Measurements from ENCODE around the gene CTSC. TPM values are rescaled to one million over a fixed set of nuclear protein-coding genes. Genes with fewer than 3 reads are reported as not detected.
A peak's percentile ranks its signal among the peaks of the same experiment; 100 is the strongest.

Gene CTSC
- total and polyA plus RNA-seq, 2 experiments from 2014 or later, result 46.0 to 47.6 TPM

DNA sequence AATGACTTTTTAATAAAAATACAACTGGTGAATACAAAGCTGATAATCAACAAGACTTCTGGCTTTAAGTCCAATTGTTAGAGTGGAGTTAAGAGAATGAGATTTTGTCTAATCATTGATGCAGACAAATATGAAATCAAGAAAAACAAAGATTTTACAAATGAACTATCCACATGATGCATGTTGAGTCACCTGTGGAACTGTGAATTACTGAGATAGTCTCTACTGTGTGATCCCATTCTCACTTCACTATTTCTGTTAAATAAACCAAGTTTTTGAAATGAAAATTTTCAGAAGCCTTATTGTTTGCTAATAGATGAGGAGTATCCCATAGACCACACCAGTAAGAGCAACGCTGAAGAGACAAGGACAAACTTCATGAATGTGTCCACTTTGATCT lies 8.4 kb upstream of the CTSC start:
- DNase-seq, result no peak
- H3K27ac ChIP-seq, result no peak overlapping the region
- no peaks in the 10 kb centered on the region for H4K20me1 ChIP-seq (ENCODE audit: insufficient read depth)
- no peaks in the 10 kb centered on the region for H3F3A ChIP-seq (ENCODE audit: insufficient read depth)
- H3K4me2 ChIP-seq (ENCODE audit: unreplicated experiment), result no peak overlapping the region
- no peaks in the 10 kb centered on the region for H3K9me2 ChIP-seq (ENCODE audit: insufficient read depth)
- H3K27me3 ChIP-seq (replicated peaks; ENCODE audit: insufficient read depth), result no peaks in the 10 kb centered on the region
- H3K9me3 ChIP-seq (ENCODE audit: low read depth), result no peaks in the 10 kb centered on the region
- TF ChIP-seq EZH2 (IDR thresholded peaks at IDR 0.05; ENCODE audit: insufficient read depth, poor library complexity, severe bottlenecking) (no peak), EZH2phosphoT487 (IDR thresholded peaks at IDR 0.05; ENCODE audit: insufficient read depth, low read depth) (no peak)
- no peaks in the 10 kb centered on the region for H3K79me2 ChIP-seq (ENCODE audit: insufficient read depth)
- peaks cover 6% of the 10 kb centered on the region; the same call in 1 of the 2 replicates for H3K4me1 ChIP-seq (ENCODE audit: insufficient read depth)
- no peak overlapping the region for H3K4me3 ChIP-seq
- H3K9ac ChIP-seq, result no peak overlapping the region
- in situ Hi-C loops (cut with MboI), result no loop called here
- H3K36me3 ChIP-seq (ENCODE audit: low read depth), result no peaks in the 10 kb centered on the region
- 96 to 100% methylated on average over 1 of the region's 1 CpG for WGBS, 2 experiments (ENCODE audit: low coverage in 1 of 2, low lambda C conversion rate in 2 of 2, missing lambda C conversion rate in 2 of 2)
- no peak overlapping the region for H2AFZ ChIP-seq

DNA sequence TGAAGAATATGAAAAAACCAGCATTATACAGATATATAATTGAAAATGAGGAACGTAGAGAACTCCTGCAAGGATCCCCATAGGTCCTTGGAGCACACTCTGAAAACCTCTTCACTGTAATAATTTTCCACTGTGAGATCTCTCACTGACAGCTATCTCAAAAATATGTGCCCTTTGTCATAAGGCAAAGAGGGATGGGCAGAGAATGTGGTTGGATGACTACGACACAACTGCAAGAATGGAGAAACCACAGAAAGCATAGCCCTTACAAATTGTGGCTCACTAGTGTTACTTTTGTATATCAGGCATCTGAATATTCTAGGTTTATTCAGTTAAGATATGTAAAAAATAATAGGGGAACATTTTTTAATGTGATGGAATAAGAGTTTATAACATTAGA lies 7.9 kb upstream of the CTSC start:
- in situ Hi-C loops (cut with MboI), result no loop called here

DNA sequence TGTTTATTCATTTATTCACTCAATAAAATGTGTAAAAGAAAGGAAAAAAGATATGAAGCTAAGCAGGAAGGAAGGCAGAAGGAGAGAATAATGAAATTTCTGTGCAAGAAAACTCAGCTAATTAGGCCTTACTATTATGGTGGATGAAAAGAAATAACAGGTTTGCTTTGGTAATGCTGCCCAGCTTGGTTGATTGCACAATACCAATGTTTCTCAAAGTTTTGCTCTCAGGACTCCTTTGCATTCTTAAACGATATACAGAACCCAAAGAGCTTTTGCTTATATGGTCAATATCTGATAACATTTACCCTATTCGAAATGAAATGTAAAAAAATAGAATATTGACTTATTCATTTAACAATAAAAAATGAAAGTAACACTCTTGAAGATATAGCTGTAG lies 7.3 kb upstream of the CTSC start:
- Histone ChIP-seq H3K9ac (no peak overlapping the region), H4K20me1 (ENCODE audit: insufficient read depth) (no peaks in the 10 kb centered on the region), H3K27ac (no peak overlapping the region), H2AFZ (no peak overlapping the region), H3K79me2 (ENCODE audit: insufficient read depth) (no peaks in the 10 kb centered on the region), H3K27me3 (replicated peaks; ENCODE audit: insufficient read depth) (no peaks in the 10 kb centered on the region), H3K4me3 (no peak overlapping the region), H3K9me3 (ENCODE audit: low read depth) (no peaks in the 10 kb centered on the region), H3K9me2 (ENCODE audit: insufficient read depth) (no peaks in the 10 kb centered on the region), H3K36me3 (ENCODE audit: low read depth) (no peaks in the 10 kb centered on the region), H3F3A (ENCODE audit: insufficient read depth) (no peaks in the 10 kb centered on the region), H3K4me2 (ENCODE audit: unreplicated experiment) (no peak overlapping the region), H3K4me1 (ENCODE audit: insufficient read depth) (peaks cover 6% of the 10 kb centered on the region; the same call in 1 of the 2 replicates)
- no peak for DNase-seq
- 75 to 78% methylated on average over 2 of the region's 2 CpGs for WGBS, 2 experiments (ENCODE audit: low coverage in 1 of 2, low lambda C conversion rate in 2 of 2, missing lambda C conversion rate in 2 of 2)
- in situ Hi-C loops (cut with MboI), result no loop called here
- TF ChIP-seq EZH2phosphoT487 (IDR thresholded peaks at IDR 0.05; ENCODE audit: insufficient read depth, low read depth), result no peak
- TF ChIP-seq EZH2 (IDR thresholded peaks at IDR 0.05; ENCODE audit: insufficient read depth, poor library complexity, severe bottlenecking), result no peak

More for the DNA sequence above, 7.9 kb upstream of the CTSC start:
- H3K9me3 ChIP-seq (ENCODE audit: low read depth), result no peaks in the 10 kb centered on the region
- no peaks in the 10 kb centered on the region for H3K27me3 ChIP-seq (replicated peaks; ENCODE audit: insufficient read depth)
- H3K4me2 ChIP-seq (ENCODE audit: unreplicated experiment), result no peak overlapping the region
- no peaks in the 10 kb centered on the region for H4K20me1 ChIP-seq (ENCODE audit: insufficient read depth)
- H3K36me3 ChIP-seq (ENCODE audit: low read depth), result no peaks in the 10 kb centered on the region
- H3K4me3 ChIP-seq, result no peak overlapping the region
- peaks cover 6% of the 10 kb centered on the region; the same call in 1 of the 2 replicates for H3K4me1 ChIP-seq (ENCODE audit: insufficient read depth)
- peak; percentile 39 for DNase-seq
- WGBS, 2 experiments (ENCODE audit: low coverage in 1 of 2, low lambda C conversion rate in 2 of 2, missing lambda C conversion rate in 2 of 2), result 88 to 93% methylated on average over 2 of the region's 2 CpGs
- TF ChIP-seq EZH2phosphoT487 (IDR thresholded peaks at IDR 0.05; ENCODE audit: insufficient read depth, low read depth) (no peak), EZH2 (IDR thresholded peaks at IDR 0.05; ENCODE audit: insufficient read depth, poor library complexity, severe bottlenecking) (no peak)
- H3K27ac ChIP-seq, result no peak overlapping the region
- no peak overlapping the region for H2AFZ ChIP-seq
- no peaks in the 10 kb centered on the region for H3K9me2 ChIP-seq (ENCODE audit: insufficient read depth)
- no peaks in the 10 kb centered on the region for H3K79me2 ChIP-seq (ENCODE audit: insufficient read depth)
- no peaks in the 10 kb centered on the region for H3F3A ChIP-seq (ENCODE audit: insufficient read depth)
- no peak overlapping the region for H3K9ac ChIP-seq

DNA sequence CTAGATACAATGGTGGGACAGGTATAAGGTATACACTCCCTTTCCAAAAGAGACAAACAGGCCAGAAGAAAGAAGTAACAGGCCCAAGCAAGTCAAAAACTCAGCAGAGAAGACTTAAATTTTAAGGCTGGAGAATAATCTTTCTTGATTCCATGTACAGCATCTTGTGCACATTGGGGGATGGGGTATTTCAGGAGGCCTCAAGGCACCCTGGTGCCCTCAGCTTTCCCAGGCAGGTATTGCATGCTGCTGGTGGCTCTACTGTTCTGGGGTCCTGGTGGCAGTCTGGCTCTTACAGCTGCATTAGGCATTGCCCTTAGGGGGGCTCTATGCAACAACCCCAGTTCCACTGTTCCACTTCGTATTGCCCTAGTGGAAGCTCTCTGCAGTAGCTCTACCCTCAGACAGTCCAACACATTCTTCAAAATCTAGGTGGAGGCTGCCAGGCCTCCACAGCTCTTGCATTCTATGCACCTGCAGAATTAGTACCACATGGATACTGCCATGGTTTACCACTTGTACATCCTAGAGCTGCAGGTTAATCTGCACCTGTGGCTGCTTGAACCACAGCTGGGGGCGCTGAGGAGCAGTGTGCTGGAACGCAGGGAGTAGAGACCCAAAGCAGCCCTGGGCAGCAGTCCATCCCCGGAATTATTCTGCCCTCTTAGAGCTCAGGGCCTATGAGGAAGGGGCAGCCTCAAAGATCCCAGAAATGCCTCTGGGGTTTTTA lies 4.2 kb upstream of the CTSC start:
- Histone ChIP-seq H3K27me3 (replicated peaks; ENCODE audit: insufficient read depth) (no peaks in the 10 kb centered on the region), H3K9ac (no peak overlapping the region), H3K4me1 (ENCODE audit: insufficient read depth) (peaks cover 8% of the 10 kb centered on the region; the same call in 1 of the 2 replicates), H3F3A (ENCODE audit: insufficient read depth) (no peaks in the 10 kb centered on the region), H2AFZ (no peak overlapping the region), H3K27ac (no peak overlapping the region), H4K20me1 (ENCODE audit: insufficient read depth) (no peaks in the 10 kb centered on the region), H3K9me3 (ENCODE audit: low read depth) (no peaks in the 10 kb centered on the region), H3K79me2 (ENCODE audit: insufficient read depth) (no peaks in the 10 kb centered on the region), H3K4me3 (no peak overlapping the region), H3K36me3 (ENCODE audit: low read depth) (no peaks in the 10 kb centered on the region), H3K4me2 (ENCODE audit: unreplicated experiment) (no peak overlapping the region), H3K9me2 (ENCODE audit: insufficient read depth) (no peaks in the 10 kb centered on the region)
- WGBS, 2 experiments (ENCODE audit: low coverage in 1 of 2, low lambda C conversion rate in 2 of 2, missing lambda C conversion rate in 2 of 2), result 60 to 79% methylated on average over 4 of the region's 4 CpGs
- no peak for DNase-seq
- in situ Hi-C loops (cut with MboI), result no loop called here
- TF ChIP-seq EZH2phosphoT487 (IDR thresholded peaks at IDR 0.05; ENCODE audit: insufficient read depth, low read depth) (no peak), EZH2 (IDR thresholded peaks at IDR 0.05; ENCODE audit: insufficient read depth, poor library complexity, severe bottlenecking) (no peak)
